ENCODE results near the gene LRP11.

The LRP11 gene

DNA sequence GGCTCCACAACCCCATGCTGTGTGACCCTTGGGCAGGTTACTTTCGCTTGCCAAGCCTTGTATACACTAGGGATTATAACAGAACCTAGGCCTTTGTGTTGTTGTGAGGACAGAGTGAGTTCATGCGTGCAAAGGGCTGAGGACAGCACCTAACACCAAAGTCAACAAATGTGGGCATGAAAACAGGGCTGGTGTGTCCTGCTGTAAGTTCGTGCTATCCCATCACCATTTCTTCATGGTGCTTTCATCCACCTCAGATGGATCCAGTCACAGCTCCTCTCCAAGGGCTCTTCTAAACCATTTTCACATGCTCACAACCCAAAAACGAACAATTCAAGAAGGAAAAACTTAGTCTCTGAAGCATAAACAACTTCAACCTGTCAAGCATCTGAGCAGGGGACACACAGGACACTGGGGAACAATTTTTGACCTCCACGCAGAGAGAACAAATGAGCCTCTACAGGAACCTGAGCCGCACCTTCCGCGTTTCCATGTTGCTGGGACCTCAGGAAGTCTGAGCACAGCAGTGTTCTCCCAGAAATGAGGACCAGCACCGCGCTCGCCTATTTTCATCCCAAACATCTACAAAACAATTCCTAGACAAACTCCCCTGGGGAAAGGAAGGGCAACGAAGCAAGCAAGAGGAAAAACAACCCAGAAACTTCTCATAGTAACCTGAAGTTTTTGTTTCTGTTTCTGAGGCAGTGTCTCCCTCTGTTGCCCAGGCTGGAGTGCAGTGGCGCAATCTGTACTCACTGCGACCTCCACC is 3.1 kb downstream of the LRP11 start:
- TF ChIP-seq RAD21 (IDR thresholded peaks at IDR 0.05; ENCODE audit: low read depth) (0 out of 2 replicates have a peak, but pooled peaks have one; percentile 26), EP300 (IDR thresholded peaks at IDR 0.05; ENCODE audit: borderline replicate concordance) (no peak)

DNA sequence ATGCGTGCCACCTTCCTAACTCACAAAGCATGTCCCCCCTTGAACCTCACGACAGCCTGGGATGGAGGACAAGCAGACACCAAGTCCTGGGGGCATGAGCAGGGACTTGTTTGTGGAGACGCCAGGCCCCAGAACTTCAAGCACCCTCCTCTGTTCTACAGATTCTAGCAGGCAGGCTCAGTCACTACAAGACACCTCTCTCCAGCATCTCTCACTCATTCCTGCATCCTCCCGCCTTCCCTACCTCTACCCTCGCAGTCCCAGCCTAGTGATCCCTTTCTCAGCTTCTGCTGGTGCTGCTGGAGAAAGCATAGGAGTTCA is 3.7 kb downstream of the LRP11 start:
- no peak for TF ChIP-seq EGR1 (IDR thresholded peaks at IDR 0.05)
- no peak for TF ChIP-seq TEAD4 (IDR thresholded peaks at IDR 0.05)
- TF ChIP-seq, protein P1, sequence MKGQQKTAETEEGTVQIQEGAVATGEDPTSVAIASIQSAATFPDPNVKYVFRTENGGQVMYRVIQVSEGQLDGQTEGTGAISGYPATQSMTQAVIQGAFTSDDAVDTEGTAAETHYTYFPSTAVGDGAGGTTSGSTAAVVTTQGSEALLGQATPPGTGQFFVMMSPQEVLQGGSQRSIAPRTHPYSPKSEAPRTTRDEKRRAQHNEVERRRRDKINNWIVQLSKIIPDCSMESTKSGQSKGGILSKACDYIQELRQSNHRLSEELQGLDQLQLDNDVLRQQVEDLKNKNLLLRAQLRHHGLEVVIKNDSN (IDR thresholded peaks at IDR 0.05) = no peak
- TF ChIP-seq, protein P2, sequence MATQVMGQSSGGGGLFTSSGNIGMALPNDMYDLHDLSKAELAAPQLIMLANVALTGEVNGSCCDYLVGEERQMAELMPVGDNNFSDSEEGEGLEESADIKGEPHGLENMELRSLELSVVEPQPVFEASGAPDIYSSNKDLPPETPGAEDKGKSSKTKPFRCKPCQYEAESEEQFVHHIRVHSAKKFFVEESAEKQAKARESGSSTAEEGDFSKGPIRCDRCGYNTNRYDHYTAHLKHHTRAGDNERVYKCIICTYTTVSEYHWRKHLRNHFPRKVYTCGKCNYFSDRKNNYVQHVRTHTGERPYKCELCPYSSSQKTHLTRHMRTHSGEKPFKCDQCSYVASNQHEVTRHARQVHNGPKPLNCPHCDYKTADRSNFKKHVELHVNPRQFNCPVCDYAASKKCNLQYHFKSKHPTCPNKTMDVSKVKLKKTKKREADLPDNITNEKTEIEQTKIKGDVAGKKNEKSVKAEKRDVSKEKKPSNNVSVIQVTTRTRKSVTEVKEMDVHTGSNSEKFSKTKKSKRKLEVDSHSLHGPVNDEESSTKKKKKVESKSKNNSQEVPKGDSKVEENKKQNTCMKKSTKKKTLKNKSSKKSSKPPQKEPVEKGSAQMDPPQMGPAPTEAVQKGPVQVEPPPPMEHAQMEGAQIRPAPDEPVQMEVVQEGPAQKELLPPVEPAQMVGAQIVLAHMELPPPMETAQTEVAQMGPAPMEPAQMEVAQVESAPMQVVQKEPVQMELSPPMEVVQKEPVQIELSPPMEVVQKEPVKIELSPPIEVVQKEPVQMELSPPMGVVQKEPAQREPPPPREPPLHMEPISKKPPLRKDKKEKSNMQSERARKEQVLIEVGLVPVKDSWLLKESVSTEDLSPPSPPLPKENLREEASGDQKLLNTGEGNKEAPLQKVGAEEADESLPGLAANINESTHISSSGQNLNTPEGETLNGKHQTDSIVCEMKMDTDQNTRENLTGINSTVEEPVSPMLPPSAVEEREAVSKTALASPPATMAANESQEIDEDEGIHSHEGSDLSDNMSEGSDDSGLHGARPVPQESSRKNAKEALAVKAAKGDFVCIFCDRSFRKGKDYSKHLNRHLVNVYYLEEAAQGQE (IDR thresholded peaks at IDR 0.05; ENCODE audit: low read depth) = no peak
- TF ChIP-seq NFIC (IDR thresholded peaks at IDR 0.05) = no peak

DNA sequence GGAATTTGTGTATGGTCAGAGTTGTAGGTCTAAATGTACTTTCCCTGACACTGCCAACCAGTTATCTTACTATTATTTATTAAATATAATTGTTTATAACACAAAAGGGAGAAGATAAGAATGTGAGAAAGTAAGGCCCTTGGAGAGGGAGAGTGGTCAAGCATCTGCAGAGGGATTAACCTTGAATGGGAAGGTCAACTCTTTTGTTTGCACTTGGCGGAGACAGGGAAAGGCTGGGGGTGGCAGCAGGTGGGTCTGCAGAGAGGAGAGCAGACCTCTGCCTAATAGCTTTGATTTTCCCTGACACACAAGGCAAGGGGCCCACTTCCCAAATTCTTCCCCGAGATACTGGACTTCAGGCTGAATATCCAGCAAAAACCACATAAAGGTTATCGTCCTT is 4.2 kb downstream of the LRP11 start:
- TF ChIP-seq TAF1 (IDR thresholded peaks at IDR 0.05; ENCODE audit: low read depth) (no peak), TEAD4 (IDR thresholded peaks at IDR 0.05) (no peak), ZBTB7A (IDR thresholded peaks at IDR 0.05; ENCODE audit: low read depth) (no peak), CREB1 (IDR thresholded peaks at IDR 0.05; ENCODE audit: low read depth) (no peak)

DNA sequence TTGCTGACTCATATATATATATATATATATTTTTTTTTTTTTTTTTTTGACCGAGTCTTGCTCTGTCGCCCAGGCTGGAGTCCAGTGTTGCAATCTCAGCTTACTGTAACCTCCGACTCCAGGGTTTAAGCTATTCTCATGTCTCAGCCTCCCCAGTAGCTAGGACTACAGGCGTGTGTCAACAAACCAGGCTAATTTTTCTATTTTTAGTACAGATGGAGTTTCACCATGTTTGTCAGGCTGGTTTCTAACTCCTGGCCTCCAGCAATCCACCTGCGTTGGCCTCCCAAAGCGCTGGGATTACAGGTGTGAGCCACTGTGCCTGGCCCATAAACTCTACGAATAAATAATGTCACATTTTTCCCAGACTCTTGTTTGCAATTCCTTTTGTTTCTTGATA is 4.8 kb downstream of the LRP11 start:
- no peak for TF ChIP-seq TEAD4 (IDR thresholded peaks at IDR 0.05)
- TF ChIP-seq ZBTB7A (IDR thresholded peaks at IDR 0.05; ENCODE audit: low read depth) = no peak
- TF ChIP-seq TCF12 (IDR thresholded peaks at IDR 0.05; ENCODE audit: low read depth) = no peak
- no peak for TF ChIP-seq EGR1 (IDR thresholded peaks at IDR 0.05)
- TF ChIP-seq RAD21 (IDR thresholded peaks at IDR 0.05; ENCODE audit: low read depth) = no peak
- no peak for TF ChIP-seq NFIC (IDR thresholded peaks at IDR 0.05)
- no peak for TF ChIP-seq FOXM1 (IDR thresholded peaks at IDR 0.05; ENCODE audit: borderline replicate concordance, low read depth)
- TF ChIP-seq, protein P2 (IDR thresholded peaks at IDR 0.05; ENCODE audit: low read depth) = no peak
- no peak for TF ChIP-seq CEBPB (IDR thresholded peaks at IDR 0.05)
- TF ChIP-seq, protein P1 (IDR thresholded peaks at IDR 0.05) = no peak
- no peak for TF ChIP-seq EP300 (IDR thresholded peaks at IDR 0.05; ENCODE audit: borderline replicate concordance)
- TF ChIP-seq CREB1 (IDR thresholded peaks at IDR 0.05; ENCODE audit: low read depth) = no peak
- TF ChIP-seq YY1 (IDR thresholded peaks at IDR 0.05; ENCODE audit: low read depth) = no peak
- no peak for TF ChIP-seq TAF1 (IDR thresholded peaks at IDR 0.05; ENCODE audit: low read depth)
- TF ChIP-seq, protein P3, sequence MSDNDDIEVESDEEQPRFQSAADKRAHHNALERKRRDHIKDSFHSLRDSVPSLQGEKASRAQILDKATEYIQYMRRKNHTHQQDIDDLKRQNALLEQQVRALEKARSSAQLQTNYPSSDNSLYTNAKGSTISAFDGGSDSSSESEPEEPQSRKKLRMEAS (IDR thresholded peaks at IDR 0.05) = no peak

DNA sequence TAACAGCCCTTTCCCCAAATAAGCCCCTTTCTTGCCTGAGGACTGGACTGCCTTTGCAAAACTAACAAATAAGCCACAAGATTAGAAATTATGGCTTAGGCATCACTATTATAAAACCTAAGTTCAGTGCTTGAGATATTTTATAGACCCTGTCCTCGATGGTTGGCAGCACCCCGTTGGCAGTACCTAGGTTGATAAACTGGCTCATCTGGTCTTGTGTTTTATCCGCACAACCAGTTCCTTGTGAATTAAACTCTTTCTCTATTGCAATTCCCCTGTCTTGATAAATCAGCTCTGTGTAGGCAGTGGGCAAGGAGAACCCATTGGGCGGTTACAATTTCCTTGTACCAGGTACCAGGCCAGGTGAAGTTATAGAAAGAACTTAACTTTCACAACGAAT is 6.6 kb downstream of the LRP11 start:
- TF ChIP-seq RAD21 (IDR thresholded peaks at IDR 0.05; ENCODE audit: low read depth) = no peak
- TF ChIP-seq EP300 (IDR thresholded peaks at IDR 0.05; ENCODE audit: borderline replicate concordance) = no peak
- no peak for TF ChIP-seq TAF1 (IDR thresholded peaks at IDR 0.05; ENCODE audit: low read depth)
- no peak for TF ChIP-seq NFIC (IDR thresholded peaks at IDR 0.05)
- TF ChIP-seq TCF12 (IDR thresholded peaks at IDR 0.05; ENCODE audit: low read depth) = no peak
- TF ChIP-seq YY1 (IDR thresholded peaks at IDR 0.05; ENCODE audit: low read depth) = no peak
- no peak for TF ChIP-seq FOXM1 (IDR thresholded peaks at IDR 0.05; ENCODE audit: borderline replicate concordance, low read depth)
- no peak for TF ChIP-seq CREB1 (IDR thresholded peaks at IDR 0.05; ENCODE audit: low read depth)
- no peak for TF ChIP-seq ZBTB7A (IDR thresholded peaks at IDR 0.05; ENCODE audit: low read depth)
- TF ChIP-seq, protein P1 (IDR thresholded peaks at IDR 0.05) = no peak
- no peak for TF ChIP-seq EGR1 (IDR thresholded peaks at IDR 0.05)
- TF ChIP-seq, protein P2 (IDR thresholded peaks at IDR 0.05; ENCODE audit: low read depth) = no peak
- no peak for TF ChIP-seq TEAD4 (IDR thresholded peaks at IDR 0.05)

Data from Ishikawa (cell line).